ENCODE results near the gene RIIAD1.

RIIAD1 gene

GRCh38 chr1:151774256-151774922, 53.1 kb downstream of the RIIAD1 start:
- H3K4me3 ChIP-seq (ENCODE audit: low read depth, low read length), result no peak overlapping the region
- no peak for TF ChIP-seq CTCF (IDR thresholded peaks at IDR 0.05; ENCODE audit: low read depth, low read length)
- in situ Hi-C loops (cut with HindIII; ENCODE audit: low sequenced_read_pairs), result no loop called here
- no peak for DNase-seq (ENCODE audit: low read depth, low spot score)

GRCh38 chr1:151775894-151776664, 54.8 kb downstream of the RIIAD1 start:
- in situ Hi-C loops (cut with HindIII; ENCODE audit: low sequenced_read_pairs), result no loop called here
- no peak for TF ChIP-seq CTCF (IDR thresholded peaks at IDR 0.05; ENCODE audit: low read depth, low read length)
- no peak overlapping the region for H3K4me3 ChIP-seq (ENCODE audit: low read depth, low read length)
- no peak for DNase-seq (ENCODE audit: low read depth, low spot score)

DNA sequence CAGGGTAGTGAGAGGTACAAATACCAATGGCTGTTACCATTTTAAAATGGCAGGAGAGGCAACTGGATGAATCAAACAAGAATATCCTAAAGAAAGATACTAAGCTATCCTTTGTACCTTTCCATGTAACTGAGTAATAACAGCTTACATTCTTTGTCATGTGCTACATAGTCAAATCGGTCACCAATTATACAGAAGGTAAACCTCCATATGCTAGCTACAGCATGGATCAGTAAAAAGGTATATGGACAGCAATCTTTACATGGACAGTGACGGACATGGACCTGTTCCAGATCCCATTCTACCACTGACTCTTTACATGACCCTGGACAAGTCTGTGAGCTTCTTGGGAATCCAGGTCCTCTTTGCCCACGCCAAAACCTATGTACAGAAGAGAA, 55.3 kb downstream of the RIIAD1 start:
- no peak for DNase-seq (ENCODE audit: low read depth, low spot score)
- no peak overlapping the region for H3K4me3 ChIP-seq (ENCODE audit: low read depth, low read length)
- in situ Hi-C loops (cut with HindIII; ENCODE audit: low sequenced_read_pairs), result no loop called here
- no peak for TF ChIP-seq CTCF (IDR thresholded peaks at IDR 0.05; ENCODE audit: low read depth, low read length)

GRCh38 chr1:151777317-151777716, 56.0 kb downstream of the RIIAD1 start:
- no peak for DNase-seq (ENCODE audit: low read depth, low spot score)
- in situ Hi-C loops (cut with HindIII; ENCODE audit: low sequenced_read_pairs), result no loop called here
- no peak overlapping the region for H3K4me3 ChIP-seq (ENCODE audit: low read depth, low read length)
- TF ChIP-seq CTCF (IDR thresholded peaks at IDR 0.05; ENCODE audit: low read depth, low read length), result no peak

All from astrocyte of the spinal cord (primary cell).